Cardiac muscle cell (in vitro differentiated cells and primary cell): ENCODE results near the gene UBXN6. TPM values are rescaled to one million over a fixed set of nuclear protein-coding genes. Genes with fewer than 3 reads are reported as not detected.

Experiments
- DNase-seq, 2 donors: peaks; one replicate each; pipeline versions ENCODE4 v3.0.0 to v3.0.0-alpha.2; 2010 to 2017; ENCODE audit warnings: low read depth in 1 of 2, low spot score in 1 of 2
- H3K27ac ChIP-seq: fragments of 200-600 bp; sonication (generic); 2 replicates; pipeline ENCODE4 v1.5.1; 2016
- H3K27me3 ChIP-seq: fragments of 200-600 bp; sonication (generic); 2 replicates; pipeline ENCODE4 v1.6.0; 2016; ENCODE audit warnings: control low read depth
- H3K36me3 ChIP-seq: fragments of 200-600 bp; sonication (generic); 2 replicates; pipeline ENCODE4 v1.5.1; 2016; ENCODE audit warnings: control low read depth
- H3K4me1 ChIP-seq: fragments of 200-600 bp; sonication (generic); 2 replicates; pipeline ENCODE4 v1.8.1; 2017; ENCODE audit warnings: low read depth, mild to moderate bottlenecking, mixed run types
- H3K4me3 ChIP-seq: fragments of 200-600 bp; sonication (generic); 2 replicates; pipeline ENCODE4 v1.5.1; 2016; ENCODE audit warnings: mild to moderate bottlenecking
- H3K9me3 ChIP-seq: fragments of 200-600 bp; sonication (generic); 2 replicates; pipeline ENCODE4 v1.5.1; 2017; ENCODE audit warnings: low read depth, mild to moderate bottlenecking, control low read depth
- CTCF ChIP-seq: IDR thresholded peaks from 2 replicates; pipeline ENCODE4 v1.5.1; 2012; ENCODE audit warnings: low read depth, mild to moderate bottlenecking, low read length
- polyA plus RNA-seq: library from polyadenylated mRNA; unstranded; fragments of >200 nt; fragmentation: Nextera tagmentation; extraction: Ambion mirVana; gene quantifications from 2 replicates; pipeline ENCODE4 v1.2.1, GENCODE V29; 2016
- total RNA-seq: library from RNA; depleted of rRNA; stranded (reverse); fragments of >200 nt; gene quantifications from 2 replicates; pipeline ENCODE4 v1.2.3, GENCODE V29; 2016

UBXN6 gene
- total and polyA plus RNA-seq, 2 experiments from 2014 or later, result 46.2 to 147 TPM

- H3K4me3 ChIP-seq, result no peak overlapping the region
- no peaks in the 10 kb centered on the region for H3K4me1 ChIP-seq
- TF ChIP-seq CTCF, result no peak
- H3K27me3 ChIP-seq, result no peaks in the 10 kb centered on the region
- no peak for DNase-seq
- H3K36me3 ChIP-seq, result peaks cover 4% of the 10 kb centered on the region
- no peak overlapping the region for H3K27ac ChIP-seq
- no peaks in the 10 kb centered on the region for H3K9me3 ChIP-seq
Measured at GRCh38 chr19:4504891-4505569, 47.4 kb upstream of the UBXN6 start.

DNA sequence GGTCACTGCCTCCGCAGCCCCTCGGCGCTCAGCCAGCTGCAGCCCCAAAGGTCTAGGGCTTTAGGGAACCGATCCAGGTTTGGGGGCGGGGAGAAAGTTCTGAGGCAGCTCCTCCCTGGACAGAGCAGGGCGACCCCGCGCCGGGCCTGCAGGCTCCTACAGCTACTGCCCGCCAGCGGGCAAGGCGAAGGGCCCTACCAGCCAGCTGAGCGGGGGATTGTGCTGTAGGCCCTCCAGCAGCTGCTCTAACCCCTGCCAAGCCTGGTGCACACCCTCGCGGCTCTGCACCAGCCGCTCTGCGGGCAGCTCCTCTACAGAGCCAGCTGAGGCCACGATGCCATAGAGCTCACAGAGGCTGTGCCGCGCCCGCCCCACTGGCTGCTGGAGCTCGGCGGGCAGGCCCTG lies 46.7 kb upstream of the UBXN6 start:
- no peak for DNase-seq
- Histone ChIP-seq H3K27ac (no peak overlapping the region), H3K4me1 (no peaks in the 10 kb centered on the region), H3K36me3 (peaks cover 9% of the 10 kb centered on the region), H3K27me3 (no peaks in the 10 kb centered on the region), H3K4me3 (no peak overlapping the region), H3K9me3 (no peaks in the 10 kb centered on the region)
- TF ChIP-seq CTCF, result no peak

DNA sequence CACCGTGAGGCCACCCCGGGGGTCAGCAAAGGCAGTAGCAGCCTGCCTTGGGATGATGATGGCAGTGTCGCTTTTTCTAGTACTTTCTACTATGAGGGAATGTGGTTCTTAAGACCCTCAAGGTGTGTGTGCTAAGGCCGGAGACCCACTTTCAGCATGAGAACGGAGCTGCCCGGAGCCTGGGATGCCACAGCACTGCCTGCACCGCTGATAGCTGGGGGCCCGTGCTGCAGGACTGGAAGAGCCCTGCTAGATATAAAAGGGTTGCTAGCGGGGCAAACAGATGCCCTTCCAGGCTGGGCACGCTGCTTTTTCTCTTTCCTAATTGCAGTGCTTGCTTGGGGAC lies 46.2 kb upstream of the UBXN6 start:
- TF ChIP-seq CTCF, result no peak
- H3K9me3 ChIP-seq, result no peaks in the 10 kb centered on the region
- no peak overlapping the region for H3K27ac ChIP-seq
- no peak overlapping the region for H3K4me3 ChIP-seq
- no peaks in the 10 kb centered on the region for H3K27me3 ChIP-seq
- peaks cover 9% of the 10 kb centered on the region for H3K36me3 ChIP-seq
- no peak for DNase-seq
- no peaks in the 10 kb centered on the region for H3K4me1 ChIP-seq

- no peaks in the 10 kb centered on the region for H3K9me3 ChIP-seq
- H3K27me3 ChIP-seq, result no peaks in the 10 kb centered on the region
- no peak for TF ChIP-seq CTCF
- H3K4me3 ChIP-seq, result no peak overlapping the region
- no peak overlapping the region for H3K27ac ChIP-seq
- DNase-seq, result no peak
- peaks cover 13% of the 10 kb centered on the region for H3K36me3 ChIP-seq
- no peaks in the 10 kb centered on the region for H3K4me1 ChIP-seq
Measured at GRCh38 chr19:4503132-4503824, 45.7 kb upstream of the UBXN6 start.

- Histone ChIP-seq H3K36me3 (peaks cover 14% of the 10 kb centered on the region), H3K4me3 (no peak overlapping the region), H3K27me3 (no peaks in the 10 kb centered on the region), H3K27ac (no peak overlapping the region), H3K9me3 (no peaks in the 10 kb centered on the region), H3K4me1 (no peaks in the 10 kb centered on the region)
- DNase-seq, result no peak
- no peak for TF ChIP-seq CTCF
Measured at GRCh38 chr19:4502282-4503131, 44.9 kb upstream of the UBXN6 start.
